DND-41 (cell line): Measurements from ENCODE around the gene SERPINB8.
A peak's percentile ranks its signal among the peaks of the same experiment; 100 is the strongest.

Experiments used
- ATAC-seq: fragments of 200-7000 bp; cut with Tn5 transposase; 3 replicates; pipeline ENCODE4 v1.9.1; 2021; ENCODE audit warnings: low read depth; ENCODE audit not compliant: insufficient read depth
- DNase-seq: peaks from one replicate; pipeline ENCODE4 v3.0.0-alpha.2; 2020
- H2AFZ ChIP-seq: 2 replicates; pipeline ENCODE4 v1.6.0; 2012; ENCODE audit warnings: low read depth, low read length
- H3K27ac ChIP-seq: 2 replicates; pipeline ENCODE4 v1.5.1; 2012; ENCODE audit warnings: low read length, inconsistent platforms
- H3K27me3 ChIP-seq: fragments of 200-600 bp; sonication (generic); 2 replicates; pipeline ENCODE4 v1.6.0; 2012; ENCODE audit warnings: low read length, mild to moderate bottlenecking, inconsistent platforms; ENCODE audit not compliant: insufficient read depth, poor library complexity
- H3K36me3 ChIP-seq: 2 replicates; pipeline ENCODE4 v1.5.1; 2012; ENCODE audit warnings: low read length, inconsistent platforms; ENCODE audit not compliant: insufficient read depth
- H3K4me1 ChIP-seq: 2 replicates; pipeline ENCODE4 v1.5.1; 2012; ENCODE audit warnings: mild to moderate bottlenecking, low read length; ENCODE audit not compliant: insufficient read depth
- H3K4me2 ChIP-seq: 2 replicates; pipeline ENCODE4 v1.6.0; 2012; ENCODE audit warnings: mild to moderate bottlenecking, moderate library complexity, low read length, inconsistent platforms; ENCODE audit not compliant: insufficient read depth
- H3K4me3 ChIP-seq, 2 experiments: fragments of 200-600 bp in 1 of 2; shearing (Covaris generic) in 1 of 2; 2 replicates each; pipeline ENCODE4 v1.5.1; 2012 to 2016; ENCODE audit warnings: inconsistent platforms in 2 of 2, low read length in 2 of 2, mild to moderate bottlenecking in 2 of 2, low read depth in 1 of 2, moderate library complexity in 1 of 2
- H3K79me2 ChIP-seq: 2 replicates; pipeline ENCODE4 v1.6.0; 2012; ENCODE audit warnings: low read length, inconsistent platforms; ENCODE audit not compliant: insufficient read depth
- H3K9ac ChIP-seq: 2 replicates; pipeline ENCODE4 v1.6.0; 2012; ENCODE audit warnings: low read depth, mild to moderate bottlenecking, inconsistent platforms, low read length, moderate library complexity
- H3K9me3 ChIP-seq: 2 replicates; pipeline ENCODE4 v1.5.1; 2012; ENCODE audit warnings: low read length, moderate library complexity, mild to moderate bottlenecking, inconsistent platforms; ENCODE audit not compliant: insufficient read depth, severe bottlenecking
- H4K20me1 ChIP-seq: 2 replicates; pipeline ENCODE4 v1.6.0; 2012; ENCODE audit warnings: low read length; ENCODE audit not compliant: insufficient read depth
- EZH2 ChIP-seq: IDR thresholded peaks from 3 replicates; pipeline ENCODE4 v1.6.1; 2012; ENCODE audit warnings: borderline replicate concordance, low read depth, mild to moderate bottlenecking, moderate library complexity, low read length, inconsistent platforms; ENCODE audit not compliant: severe bottlenecking
- TF ChIP-seq, protein P1 (sequence below): IDR thresholded peaks from 2 replicates; pipeline ENCODE4 v1.5.1; 2012; ENCODE audit warnings: borderline replicate concordance, low read length, moderate library complexity, mild to moderate bottlenecking; ENCODE audit not compliant: poor library complexity, severe bottlenecking; ENCODE audit errors: extremely low read depth

Gene SERPINB8

DNA sequence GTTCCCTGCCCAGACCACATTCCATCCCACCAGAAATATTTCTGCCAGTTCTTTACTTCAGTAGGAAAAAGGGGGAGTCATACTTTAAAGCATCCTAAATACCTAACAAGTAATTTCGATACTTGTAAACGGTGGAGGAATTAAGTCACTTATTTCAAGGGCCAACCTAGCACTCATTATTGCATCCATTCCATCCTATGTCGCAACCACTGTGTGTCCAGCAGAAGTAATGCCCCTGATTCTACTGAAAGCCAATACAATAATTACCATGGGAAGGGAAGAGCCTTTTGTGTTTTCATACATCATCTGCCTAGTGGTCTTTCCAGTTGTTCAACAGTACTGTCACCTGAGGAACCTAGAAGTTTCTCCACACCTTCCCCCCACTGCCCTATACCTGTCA is 12.5 kb downstream of the SERPINB8 start:
- Histone ChIP-seq H3K4me3 (no peak overlapping the region), H3K4me1 (peaks cover 33% of the 10 kb centered on the region), H3K27me3 (no peaks in the 10 kb centered on the region), H3K36me3 (peaks cover 34% of the 10 kb centered on the region), H4K20me1 (no peaks in the 10 kb centered on the region), H3K79me2 (peaks cover 5% of the 10 kb centered on the region; the same call in 1 of the 2 replicates), H3K9me3 (no peaks in the 10 kb centered on the region), H3K27ac (no peak overlapping the region; the same call in 1 of the 2 replicates), H3K9ac (no peak overlapping the region), H3K4me2 (no peak overlapping the region), H2AFZ (no peak overlapping the region)
- DNase-seq (no peak), ATAC-seq (no peak)
- TF ChIP-seq, protein P1, sequence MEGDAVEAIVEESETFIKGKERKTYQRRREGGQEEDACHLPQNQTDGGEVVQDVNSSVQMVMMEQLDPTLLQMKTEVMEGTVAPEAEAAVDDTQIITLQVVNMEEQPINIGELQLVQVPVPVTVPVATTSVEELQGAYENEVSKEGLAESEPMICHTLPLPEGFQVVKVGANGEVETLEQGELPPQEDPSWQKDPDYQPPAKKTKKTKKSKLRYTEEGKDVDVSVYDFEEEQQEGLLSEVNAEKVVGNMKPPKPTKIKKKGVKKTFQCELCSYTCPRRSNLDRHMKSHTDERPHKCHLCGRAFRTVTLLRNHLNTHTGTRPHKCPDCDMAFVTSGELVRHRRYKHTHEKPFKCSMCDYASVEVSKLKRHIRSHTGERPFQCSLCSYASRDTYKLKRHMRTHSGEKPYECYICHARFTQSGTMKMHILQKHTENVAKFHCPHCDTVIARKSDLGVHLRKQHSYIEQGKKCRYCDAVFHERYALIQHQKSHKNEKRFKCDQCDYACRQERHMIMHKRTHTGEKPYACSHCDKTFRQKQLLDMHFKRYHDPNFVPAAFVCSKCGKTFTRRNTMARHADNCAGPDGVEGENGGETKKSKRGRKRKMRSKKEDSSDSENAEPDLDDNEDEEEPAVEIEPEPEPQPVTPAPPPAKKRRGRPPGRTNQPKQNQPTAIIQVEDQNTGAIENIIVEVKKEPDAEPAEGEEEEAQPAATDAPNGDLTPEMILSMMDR, result no peak
- TF ChIP-seq EZH2, result no peak

DNA sequence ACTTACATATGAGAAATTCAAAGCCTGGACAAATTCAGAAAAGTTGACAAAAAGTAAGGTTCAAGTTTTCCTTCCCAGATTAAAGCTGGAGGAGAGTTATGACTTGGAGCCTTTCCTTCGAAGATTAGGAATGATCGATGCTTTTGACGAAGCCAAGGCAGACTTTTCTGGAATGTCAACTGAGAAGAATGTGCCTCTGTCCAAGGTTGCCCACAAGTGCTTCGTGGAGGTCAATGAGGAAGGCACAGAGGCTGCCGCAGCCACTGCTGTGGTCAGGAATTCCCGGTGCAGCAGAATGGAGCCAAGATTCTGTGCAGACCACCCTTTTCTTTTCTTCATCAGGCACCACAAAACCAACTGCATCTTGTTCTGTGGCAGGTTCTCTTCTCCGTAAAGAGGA is 17.0 kb downstream of the SERPINB8 start:
- H3K4me3 ChIP-seq, result no peak overlapping the region
- no peak overlapping the region for H3K27ac ChIP-seq
- no peak overlapping the region for H3K9ac ChIP-seq
- no peaks in the 10 kb centered on the region for H3K79me2 ChIP-seq
- no peak for TF ChIP-seq EZH2
- TF ChIP-seq, protein P1, result no peak
- peaks cover 5% of the 10 kb centered on the region; the same call in 1 of the 2 replicates for H3K4me1 ChIP-seq
- H4K20me1 ChIP-seq, result no peaks in the 10 kb centered on the region
- DNase-seq (no peak), ATAC-seq (no peak)
- H3K9me3 ChIP-seq, result peaks cover under 1% of the 10 kb centered on the region
- H3K36me3 ChIP-seq, result peaks cover 24% of the 10 kb centered on the region
- no peak overlapping the region for H3K4me2 ChIP-seq
- H2AFZ ChIP-seq, result no peak overlapping the region
- H3K27me3 ChIP-seq, result no peaks in the 10 kb centered on the region

DNA sequence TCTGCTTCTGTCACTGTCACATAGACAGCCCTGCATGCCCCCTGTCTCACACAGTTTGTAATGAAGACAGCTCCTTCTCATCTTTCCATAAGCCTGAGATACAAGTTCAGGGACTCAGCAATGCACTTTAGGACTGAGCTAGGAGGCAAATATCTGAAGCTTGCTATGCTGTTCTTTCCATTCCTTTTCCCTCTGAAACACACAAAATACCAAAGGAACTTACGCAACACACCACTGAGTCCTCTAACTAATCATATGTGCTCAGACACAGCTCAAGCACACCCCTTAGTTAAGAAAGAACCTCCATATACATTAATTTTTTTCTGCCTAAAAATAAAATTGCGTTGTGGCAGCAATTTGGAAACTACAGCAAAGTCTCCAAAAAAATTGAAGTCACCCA is 17.9 kb downstream of the SERPINB8 start:
- H3K4me2 ChIP-seq, result no peak overlapping the region
- TF ChIP-seq, protein P1, result no peak
- no peaks in the 10 kb centered on the region for H3K27me3 ChIP-seq
- H3K9ac ChIP-seq, result no peak overlapping the region
- H2AFZ ChIP-seq, result no peak overlapping the region
- H3K79me2 ChIP-seq, result no peaks in the 10 kb centered on the region
- H3K27ac ChIP-seq, result no peak overlapping the region; the same call in 1 of the 2 replicates
- H3K4me1 ChIP-seq, result peaks cover 13% of the 10 kb centered on the region
- ATAC-seq, result no peak
- H3K36me3 ChIP-seq, result peaks cover 15% of the 10 kb centered on the region
- H3K9me3 ChIP-seq, result peaks cover 7% of the 10 kb centered on the region
- no peaks in the 10 kb centered on the region for H4K20me1 ChIP-seq
- no peak for DNase-seq
- H3K4me3 ChIP-seq, result no peak overlapping the region

DNA sequence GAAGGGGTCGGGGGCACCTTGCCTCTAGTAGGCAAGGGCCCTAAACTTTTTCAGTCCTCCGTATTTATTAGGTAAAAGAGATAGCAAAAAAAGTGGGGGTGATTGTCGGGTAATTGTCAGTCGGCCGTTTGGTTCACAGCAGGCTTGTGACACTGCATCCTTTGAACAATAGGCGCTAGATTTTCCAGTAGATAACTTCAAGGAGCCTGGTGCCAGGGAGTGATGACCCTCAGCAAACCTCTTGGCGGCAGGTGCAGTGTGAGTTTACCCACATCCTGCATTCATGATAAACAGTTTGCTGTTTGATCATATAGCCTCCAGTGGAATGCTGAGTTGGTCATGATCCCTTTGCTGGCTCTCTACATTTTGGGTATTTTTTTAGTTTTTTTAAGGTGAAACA is 22.9 kb downstream of the SERPINB8 start:
- H3K9ac ChIP-seq, result peak overlapping the region; percentile 28; the same call in 1 of the 2 replicates
- no peak overlapping the region for H3K4me3 ChIP-seq
- no peaks in the 10 kb centered on the region for H4K20me1 ChIP-seq
- peaks cover 30% of the 10 kb centered on the region for H3K4me1 ChIP-seq
- no peaks in the 10 kb centered on the region; the same call in 1 of the 2 replicates for H3K36me3 ChIP-seq
- DNase-seq (peak; percentile 85), ATAC-seq (peak; percentile 91)
- no peak overlapping the region for H2AFZ ChIP-seq
- H3K27ac ChIP-seq, result peak overlapping the region; percentile 81
- H3K27me3 ChIP-seq, result no peaks in the 10 kb centered on the region
- no peak overlapping the region for H3K4me2 ChIP-seq
- H3K79me2 ChIP-seq, result no peaks in the 10 kb centered on the region
- TF ChIP-seq EZH2, result no peak
- TF ChIP-seq, protein P1, result no peak
- peaks cover 31% of the 10 kb centered on the region for H3K9me3 ChIP-seq
